Endothelial cell of umbilical vein (primary cell): Measurements from ENCODE around the gene FBXO48. TPM values are rescaled to one million over a fixed set of nuclear protein-coding genes. Genes with fewer than 3 reads are reported as not detected.

Source experiments
- BruUV-seq: library from RNA; stranded (reverse); fragments of 400-500 nt; replicated peaks from 2 replicates; lab custom pipeline; 2021; lab: Mats Ljungman, UMichigan
- CTCF ChIA-PET: fragments of 300-600, 350-600 bp; sonication (Branson Sonifier 250); formaldehyde crosslinking; loops from one replicate; lab custom pipeline; 2021; ENCODE audit warnings: antibody characterized with exemption, inconsistent platforms; lab: Charles Lee
- POLR2A ChIA-PET: fragments of 300-600, 350-600 bp; sonication (Branson Sonifier 250); formaldehyde crosslinking; loops from one replicate; lab custom pipeline; 2021; ENCODE audit warnings: antibody characterized with exemption, inconsistent platforms; lab: Charles Lee
- DNase-seq: peaks from one replicate; pipeline ENCODE4 v3.0.0-alpha.2; 2011; ENCODE audit warnings: low read depth, low spot score
- FAIRE-seq: peaks from 2 replicates; lab custom pipeline; 2011; peaks lifted over from hg19 to GRCh38; lab: Jason Lieb, UNC
- H2AFZ ChIP-seq: 2 replicates; pipeline ENCODE4 v1.6.0; 2012; ENCODE audit warnings: low read depth, low read length, control low read depth, inconsistent platforms
- H3K27ac ChIP-seq: 2 replicates; pipeline ENCODE4 v1.5.1; 2011; ENCODE audit warnings: low read depth, mild to moderate bottlenecking, control low read depth, low read length, moderate library complexity; ENCODE audit not compliant: insufficient read depth
- H3K27me3 ChIP-seq, 2 experiments: 2 replicates each; pipeline versions ENCODE4 v1.6.0 to v1.6.1; 2011; ENCODE audit warnings: low read length in 2 of 2, mixed read lengths in 1 of 2; ENCODE audit not compliant: control insufficient read depth in 2 of 2, insufficient read depth in 2 of 2
- H3K36me3 ChIP-seq, 2 experiments: 2 replicates in 1 of 2; 3 replicates in 1 of 2; pipeline ENCODE4 v1.5.1; 2011; ENCODE audit warnings: low read length in 2 of 2, mild to moderate bottlenecking in 1 of 2, moderate library complexity in 1 of 2; ENCODE audit not compliant: control insufficient read depth in 2 of 2, insufficient read depth in 2 of 2; ENCODE audit errors: extremely low read depth in 1 of 2
- H3K4me1 ChIP-seq: 3 replicates; pipeline ENCODE4 v1.5.1; 2011; ENCODE audit warnings: mild to moderate bottlenecking, low read length; ENCODE audit not compliant: control insufficient read depth, insufficient read depth; ENCODE audit errors: extremely low read depth
- H3K4me2 ChIP-seq: 2 replicates; pipeline ENCODE4 v1.6.1; 2011; ENCODE audit warnings: low read length, control low read depth, mixed read lengths; ENCODE audit not compliant: insufficient read depth
- H3K4me3 ChIP-seq, 3 experiments: fragments of 200-600 bp in 1 of 3; sonication (generic), shearing (Covaris generic) in 1 of 3; replicated peaks in 1 of 3; 2 replicates each; pipeline ENCODE4 v1.5.1; 2011 to 2016; ENCODE audit warnings: control low read depth in 3 of 3, low read length in 3 of 3, mild to moderate bottlenecking in 2 of 3, inconsistent platforms in 1 of 3, low read depth in 1 of 3, moderate library complexity in 1 of 3; ENCODE audit not compliant: insufficient read depth in 1 of 3
- H3K79me2 ChIP-seq: 2 replicates; pipeline ENCODE4 v1.6.0; 2012; ENCODE audit warnings: low read length, inconsistent platforms; ENCODE audit not compliant: control insufficient read depth, insufficient read depth
- H3K9ac ChIP-seq: replicated peaks from 2 replicates; pipeline ENCODE3; 2011; ENCODE audit warnings: low read length, control low read depth; ENCODE audit not compliant: insufficient read depth; ENCODE audit errors: extremely low read depth
- H3K9me1 ChIP-seq: replicated peaks from 3 replicates; pipeline ENCODE4 v1.6.0; 2011; ENCODE audit warnings: mild to moderate bottlenecking, low read length; ENCODE audit not compliant: control insufficient read depth, insufficient read depth; ENCODE audit errors: extremely low read depth
- H3K9me3 ChIP-seq: replicated peaks from 2 replicates; pipeline ENCODE4 v1.5.1; 2012; ENCODE audit warnings: low read length, inconsistent platforms; ENCODE audit not compliant: control insufficient read depth, insufficient read depth
- H4K20me1 ChIP-seq: replicated peaks from 2 replicates; pipeline ENCODE3; 2011; ENCODE audit warnings: mild to moderate bottlenecking, low read length; ENCODE audit not compliant: control insufficient read depth, insufficient read depth; ENCODE audit errors: extremely low read depth
- EZH2 ChIP-seq: IDR thresholded peaks from 2 replicates; pipeline ENCODE4 v1.6.1; 2012; ENCODE audit warnings: borderline replicate concordance, low read depth, mild to moderate bottlenecking, moderate library complexity, low read length, inconsistent platforms; ENCODE audit not compliant: severe bottlenecking
- FOS ChIP-seq: IDR thresholded peaks from 2 replicates; pipeline ENCODE4 v1.6.1; 2011; ENCODE audit warnings: mild to moderate bottlenecking, low read length, moderate library complexity, borderline replicate concordance; ENCODE audit not compliant: insufficient read depth
- GATA2 ChIP-seq: IDR thresholded peaks from 2 replicates; pipeline ENCODE4 v1.7.0; 2011; ENCODE audit warnings: low read depth, mild to moderate bottlenecking, moderate library complexity, mixed read lengths, low read length; ENCODE audit not compliant: insufficient read length, insufficient read depth
- JUN ChIP-seq: IDR thresholded peaks from 2 replicates; pipeline ENCODE4 v1.6.1; 2011; ENCODE audit warnings: borderline replicate concordance, low read depth; ENCODE audit not compliant: insufficient read length, insufficient read depth
- MAX ChIP-seq: IDR thresholded peaks from 2 replicates; pipeline ENCODE4 v1.6.1; 2011; ENCODE audit not compliant: insufficient read depth, insufficient read length
- MYC ChIP-seq: IDR thresholded peaks from one replicate; pipeline ENCODE4 v1.6.1; 2011; ENCODE audit warnings: mild to moderate bottlenecking, low read depth, low read length
- POLR2A ChIP-seq: IDR thresholded peaks from 2 replicates; pipeline ENCODE4 v1.6.1; 2012; ENCODE audit warnings: low read depth, mild to moderate bottlenecking, control low read depth, low read length
- POLR2AphosphoS5 ChIP-seq: IDR thresholded peaks from 2 replicates; pipeline ENCODE4 v1.6.1; 2012; ENCODE audit warnings: low read depth, mild to moderate bottlenecking, control low read depth, low read length, moderate library complexity; ENCODE audit not compliant: insufficient read depth
- dilution Hi-C: fragments of 300-500 bp; cut with MboI; formaldehyde crosslinking; loops from one replicate; pipeline ENCODE4 v1.15.0; 2019; ENCODE audit warnings: low sequenced_read_pairs; ENCODE audit not compliant: extremely low pct_ligation_motif_present
- intact Hi-C: fragments of 100-400 bp; cut with micrococcal nuclease; formaldehyde crosslinking; loops from one replicate; pipeline ENCODE4 v1.10.0; 2022
- polyA plus RNA-seq, 4 experiments: library from polyadenylated mRNA; depleted of rRNA in 3 of 4; stranded (reverse) in 3 of 4; unstranded in 1 of 4; fragments of >200 nt; gene quantifications; 2 replicates each; pipeline versions ENCODE4 v1.2.1 to v1.2.3, GENCODE V29; 2011 to 2012; ENCODE audit warnings: missing spikeins in 1 of 4
- total RNA-seq: library from RNA; stranded (reverse); gene quantifications from 2 replicates; pipeline ENCODE4 v1.2.3, GENCODE V29; 2021
- TF ChIP-seq, protein P1 (sequence below), 2 donors: IDR thresholded peaks; 1 replicate in 1 of 2; 2 replicates in 1 of 2; pipeline ENCODE4 v1.5.1; 2011; ENCODE audit warnings: low read length in 2 of 2, mild to moderate bottlenecking in 2 of 2, moderate library complexity in 2 of 2, control low read depth in 1 of 2, inconsistent platforms in 1 of 2, low read depth in 1 of 2; ENCODE audit not compliant: insufficient read depth in 1 of 2; ENCODE audit errors: extremely low read depth in 1 of 2

The FBXO48 gene
- total and polyA plus RNA-seq, 2 donors (not counting 3 experiments of a cell fraction or from before 2014, with no cell fraction given): 0.46 to 0.73 TPM

DNA sequence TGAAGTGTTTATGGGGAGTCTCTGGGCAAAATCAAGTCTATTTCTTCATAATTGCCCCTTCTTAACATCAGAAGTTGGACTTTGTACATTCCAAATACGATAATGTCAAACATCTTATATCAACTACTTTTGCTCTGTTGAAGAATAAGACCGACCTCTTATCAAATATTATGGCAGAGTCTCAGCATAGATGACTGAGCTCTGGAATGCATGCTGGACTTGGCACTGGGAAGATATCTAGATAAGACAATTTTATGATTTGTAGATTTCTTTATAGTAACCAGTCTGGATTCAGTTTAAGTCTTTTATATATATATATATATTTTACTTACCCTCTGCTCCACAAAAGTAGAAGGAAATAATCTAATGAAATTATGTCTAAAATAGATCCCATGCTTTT, 8.5 kb upstream of the FBXO48 start:
- TF ChIP-seq MYC (no peak), POLR2A (no peak), MAX (no peak), POLR2AphosphoS5 (no peak), EZH2 (no peak), JUN (no peak), FOS (no peak), GATA2 (no peak)
- TF ChIP-seq, protein P1, sequence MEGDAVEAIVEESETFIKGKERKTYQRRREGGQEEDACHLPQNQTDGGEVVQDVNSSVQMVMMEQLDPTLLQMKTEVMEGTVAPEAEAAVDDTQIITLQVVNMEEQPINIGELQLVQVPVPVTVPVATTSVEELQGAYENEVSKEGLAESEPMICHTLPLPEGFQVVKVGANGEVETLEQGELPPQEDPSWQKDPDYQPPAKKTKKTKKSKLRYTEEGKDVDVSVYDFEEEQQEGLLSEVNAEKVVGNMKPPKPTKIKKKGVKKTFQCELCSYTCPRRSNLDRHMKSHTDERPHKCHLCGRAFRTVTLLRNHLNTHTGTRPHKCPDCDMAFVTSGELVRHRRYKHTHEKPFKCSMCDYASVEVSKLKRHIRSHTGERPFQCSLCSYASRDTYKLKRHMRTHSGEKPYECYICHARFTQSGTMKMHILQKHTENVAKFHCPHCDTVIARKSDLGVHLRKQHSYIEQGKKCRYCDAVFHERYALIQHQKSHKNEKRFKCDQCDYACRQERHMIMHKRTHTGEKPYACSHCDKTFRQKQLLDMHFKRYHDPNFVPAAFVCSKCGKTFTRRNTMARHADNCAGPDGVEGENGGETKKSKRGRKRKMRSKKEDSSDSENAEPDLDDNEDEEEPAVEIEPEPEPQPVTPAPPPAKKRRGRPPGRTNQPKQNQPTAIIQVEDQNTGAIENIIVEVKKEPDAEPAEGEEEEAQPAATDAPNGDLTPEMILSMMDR (IDR thresholded peaks at IDR 0.05; ENCODE audit: extremely low read depth in 1 of 2, insufficient read depth in 1 of 2, low read depth in 1 of 2, low read length in 2 of 2): no peak
- peaks cover 5% of the 10 kb centered on the region for H3K4me1 ChIP-seq
- no peaks in the 10 kb centered on the region for H3K36me3 ChIP-seq
- no peak overlapping the region for H3K4me3 ChIP-seq
- H3K9me1 ChIP-seq: no peaks in the 10 kb centered on the region
- DNase-seq (no peak), FAIRE-seq (no peak)
- no peak overlapping the region for H3K27ac ChIP-seq
- ChIA-PET CTCF (interaction anchor here (0.6 to 2.6 kb wide), 3 partner anchors 10 to 12 kb away, joined by 3 to 13 read pairs (median 10); no protein-coding TSS in a partner anchor), POLR2A (no interaction called here)
- no peak overlapping the region for H3K9ac ChIP-seq
- H4K20me1 ChIP-seq: no peaks in the 10 kb centered on the region
- no peak overlapping the region for H3K4me2 ChIP-seq
- no TSS peak for BruUV-seq
- dilution Hi-C loops (loop anchor here (25.0 kb wide), 1 partner anchor 237 kb away; no protein-coding TSS in a partner anchor), intact Hi-C loops (no loop called here)
- no peaks in the 10 kb centered on the region for H3K79me2 ChIP-seq
- H2AFZ ChIP-seq: no peak overlapping the region
- H3K27me3 ChIP-seq: no peaks in the 10 kb centered on the region
- no peaks in the 10 kb centered on the region for H3K9me3 ChIP-seq
